Liver (tissue), 3 donors: Measurements from ENCODE around the gene ANTXR1.

Experiments
- SP1 ChIP-seq: IDR thresholded peaks from 2 replicates; pipeline ENCODE4 v1.6.1; 2018; ENCODE audit warnings: antibody characterized with exemption, mild to moderate bottlenecking
- TF ChIP-seq, protein P1 (sequence below): fragments of 150-350 bp; IDR thresholded peaks from 2 replicates; pipeline ENCODE4 v1.5.1; 2017; ENCODE audit warnings: improper control_type of control experiment, low read depth, low read length; ENCODE audit not compliant: missing input control
- TF ChIP-seq, protein P2 (sequence below): IDR thresholded peaks from 2 replicates; pipeline ENCODE4 v1.6.1; 2016; ENCODE audit warnings: antibody characterized with exemption
- donor health status: healthy.
- donor health status: healthy.

DNA sequence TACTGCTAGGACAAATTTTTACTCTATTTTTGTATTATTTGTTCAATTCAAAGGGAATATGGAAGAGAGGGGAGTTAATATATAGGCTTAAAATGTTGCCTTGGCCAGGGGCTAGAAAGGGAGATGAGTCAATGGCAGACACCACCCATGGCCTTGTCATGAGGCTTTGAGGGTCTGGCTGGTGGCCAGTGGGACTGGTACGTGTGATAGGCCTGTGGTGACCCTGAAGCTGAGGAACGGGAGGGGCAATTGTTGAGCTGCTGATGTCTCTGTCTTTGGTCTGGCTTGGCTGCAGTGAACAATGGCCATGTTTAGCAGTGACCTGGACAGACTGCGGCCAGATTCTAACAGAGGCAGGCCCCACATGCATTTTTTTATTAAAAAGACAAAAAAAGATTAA is 20.0 kb upstream of the ANTXR1 start:
- TF ChIP-seq, protein P1, sequence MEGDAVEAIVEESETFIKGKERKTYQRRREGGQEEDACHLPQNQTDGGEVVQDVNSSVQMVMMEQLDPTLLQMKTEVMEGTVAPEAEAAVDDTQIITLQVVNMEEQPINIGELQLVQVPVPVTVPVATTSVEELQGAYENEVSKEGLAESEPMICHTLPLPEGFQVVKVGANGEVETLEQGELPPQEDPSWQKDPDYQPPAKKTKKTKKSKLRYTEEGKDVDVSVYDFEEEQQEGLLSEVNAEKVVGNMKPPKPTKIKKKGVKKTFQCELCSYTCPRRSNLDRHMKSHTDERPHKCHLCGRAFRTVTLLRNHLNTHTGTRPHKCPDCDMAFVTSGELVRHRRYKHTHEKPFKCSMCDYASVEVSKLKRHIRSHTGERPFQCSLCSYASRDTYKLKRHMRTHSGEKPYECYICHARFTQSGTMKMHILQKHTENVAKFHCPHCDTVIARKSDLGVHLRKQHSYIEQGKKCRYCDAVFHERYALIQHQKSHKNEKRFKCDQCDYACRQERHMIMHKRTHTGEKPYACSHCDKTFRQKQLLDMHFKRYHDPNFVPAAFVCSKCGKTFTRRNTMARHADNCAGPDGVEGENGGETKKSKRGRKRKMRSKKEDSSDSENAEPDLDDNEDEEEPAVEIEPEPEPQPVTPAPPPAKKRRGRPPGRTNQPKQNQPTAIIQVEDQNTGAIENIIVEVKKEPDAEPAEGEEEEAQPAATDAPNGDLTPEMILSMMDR, result no peak
- TF ChIP-seq, protein P2, sequence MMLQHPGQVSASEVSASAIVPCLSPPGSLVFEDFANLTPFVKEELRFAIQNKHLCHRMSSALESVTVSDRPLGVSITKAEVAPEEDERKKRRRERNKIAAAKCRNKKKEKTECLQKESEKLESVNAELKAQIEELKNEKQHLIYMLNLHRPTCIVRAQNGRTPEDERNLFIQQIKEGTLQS, result no peak
- TF ChIP-seq SP1, result no peak
